Endothelial cell of umbilical vein (primary cell): ENCODE data around the gene ARGLU1. TPM values are rescaled to one million over a fixed set of nuclear protein-coding genes. Genes with fewer than 3 reads are reported as not detected.

ENCODE experiments used
- BruUV-seq: library from RNA; stranded (reverse); fragments of 400-500 nt; replicated peaks from 2 replicates; lab custom pipeline; 2021; lab: Mats Ljungman, UMichigan
- CTCF ChIA-PET: fragments of 300-600, 350-600 bp; sonication (Branson Sonifier 250); formaldehyde crosslinking; loops from one replicate; lab custom pipeline; 2021; ENCODE audit warnings: antibody characterized with exemption, inconsistent platforms; lab: Charles Lee
- POLR2A ChIA-PET: fragments of 300-600, 350-600 bp; sonication (Branson Sonifier 250); formaldehyde crosslinking; loops from one replicate; lab custom pipeline; 2021; ENCODE audit warnings: antibody characterized with exemption, inconsistent platforms; lab: Charles Lee
- DNase-seq: peaks from one replicate; pipeline ENCODE4 v3.0.0-alpha.2; 2011; ENCODE audit warnings: low read depth, low spot score
- FAIRE-seq: peaks from 2 replicates; lab custom pipeline; 2011; peaks lifted over from hg19 to GRCh38; lab: Jason Lieb, UNC
- H2AFZ ChIP-seq: 2 replicates; pipeline ENCODE4 v1.6.0; 2012; ENCODE audit warnings: low read depth, low read length, control low read depth, inconsistent platforms
- H3K27ac ChIP-seq: 2 replicates; pipeline ENCODE4 v1.5.1; 2011; ENCODE audit warnings: low read depth, mild to moderate bottlenecking, control low read depth, low read length, moderate library complexity; ENCODE audit not compliant: insufficient read depth
- H3K27me3 ChIP-seq, 2 experiments: 2 replicates each; pipeline versions ENCODE4 v1.6.0 to v1.6.1; 2011; ENCODE audit warnings: low read length in 2 of 2, mixed read lengths in 1 of 2; ENCODE audit not compliant: control insufficient read depth in 2 of 2, insufficient read depth in 2 of 2
- H3K36me3 ChIP-seq, 2 experiments: 2 replicates in 1 of 2; 3 replicates in 1 of 2; pipeline ENCODE4 v1.5.1; 2011; ENCODE audit warnings: low read length in 2 of 2, mild to moderate bottlenecking in 1 of 2, moderate library complexity in 1 of 2; ENCODE audit not compliant: control insufficient read depth in 2 of 2, insufficient read depth in 2 of 2; ENCODE audit errors: extremely low read depth in 1 of 2
- H3K4me1 ChIP-seq: 3 replicates; pipeline ENCODE4 v1.5.1; 2011; ENCODE audit warnings: mild to moderate bottlenecking, low read length; ENCODE audit not compliant: control insufficient read depth, insufficient read depth; ENCODE audit errors: extremely low read depth
- H3K4me2 ChIP-seq: 2 replicates; pipeline ENCODE4 v1.6.1; 2011; ENCODE audit warnings: low read length, control low read depth, mixed read lengths; ENCODE audit not compliant: insufficient read depth
- H3K4me3 ChIP-seq, 3 experiments: fragments of 200-600 bp in 1 of 3; sonication (generic), shearing (Covaris generic) in 1 of 3; replicated peaks in 1 of 3; 2 replicates each; pipeline ENCODE4 v1.5.1; 2011 to 2016; ENCODE audit warnings: control low read depth in 3 of 3, low read length in 3 of 3, mild to moderate bottlenecking in 2 of 3, inconsistent platforms in 1 of 3, low read depth in 1 of 3, moderate library complexity in 1 of 3; ENCODE audit not compliant: insufficient read depth in 1 of 3
- H3K79me2 ChIP-seq: 2 replicates; pipeline ENCODE4 v1.6.0; 2012; ENCODE audit warnings: low read length, inconsistent platforms; ENCODE audit not compliant: control insufficient read depth, insufficient read depth
- H3K9ac ChIP-seq: replicated peaks from 2 replicates; pipeline ENCODE3; 2011; ENCODE audit warnings: low read length, control low read depth; ENCODE audit not compliant: insufficient read depth; ENCODE audit errors: extremely low read depth
- H3K9me1 ChIP-seq: replicated peaks from 3 replicates; pipeline ENCODE4 v1.6.0; 2011; ENCODE audit warnings: mild to moderate bottlenecking, low read length; ENCODE audit not compliant: control insufficient read depth, insufficient read depth; ENCODE audit errors: extremely low read depth
- H3K9me3 ChIP-seq: replicated peaks from 2 replicates; pipeline ENCODE4 v1.5.1; 2012; ENCODE audit warnings: low read length, inconsistent platforms; ENCODE audit not compliant: control insufficient read depth, insufficient read depth
- H4K20me1 ChIP-seq: replicated peaks from 2 replicates; pipeline ENCODE3; 2011; ENCODE audit warnings: mild to moderate bottlenecking, low read length; ENCODE audit not compliant: control insufficient read depth, insufficient read depth; ENCODE audit errors: extremely low read depth
- CTCF ChIP-seq, 2 donors: IDR thresholded peaks; 1 replicate in 1 of 2; 2 replicates in 1 of 2; pipeline ENCODE4 v1.5.1; 2011; ENCODE audit warnings: low read length in 2 of 2, mild to moderate bottlenecking in 2 of 2, moderate library complexity in 2 of 2, control low read depth in 1 of 2, inconsistent platforms in 1 of 2, low read depth in 1 of 2; ENCODE audit not compliant: insufficient read depth in 1 of 2; ENCODE audit errors: extremely low read depth in 1 of 2
- EZH2 ChIP-seq: IDR thresholded peaks from 2 replicates; pipeline ENCODE4 v1.6.1; 2012; ENCODE audit warnings: borderline replicate concordance, low read depth, mild to moderate bottlenecking, moderate library complexity, low read length, inconsistent platforms; ENCODE audit not compliant: severe bottlenecking
- FOS ChIP-seq: IDR thresholded peaks from 2 replicates; pipeline ENCODE4 v1.6.1; 2011; ENCODE audit warnings: mild to moderate bottlenecking, low read length, moderate library complexity, borderline replicate concordance; ENCODE audit not compliant: insufficient read depth
- GATA2 ChIP-seq: IDR thresholded peaks from 2 replicates; pipeline ENCODE4 v1.7.0; 2011; ENCODE audit warnings: low read depth, mild to moderate bottlenecking, moderate library complexity, mixed read lengths, low read length; ENCODE audit not compliant: insufficient read length, insufficient read depth
- JUN ChIP-seq: IDR thresholded peaks from 2 replicates; pipeline ENCODE4 v1.6.1; 2011; ENCODE audit warnings: borderline replicate concordance, low read depth; ENCODE audit not compliant: insufficient read length, insufficient read depth
- MAX ChIP-seq: IDR thresholded peaks from 2 replicates; pipeline ENCODE4 v1.6.1; 2011; ENCODE audit not compliant: insufficient read depth, insufficient read length
- MYC ChIP-seq: IDR thresholded peaks from one replicate; pipeline ENCODE4 v1.6.1; 2011; ENCODE audit warnings: mild to moderate bottlenecking, low read depth, low read length
- POLR2A ChIP-seq: IDR thresholded peaks from 2 replicates; pipeline ENCODE4 v1.6.1; 2012; ENCODE audit warnings: low read depth, mild to moderate bottlenecking, control low read depth, low read length
- POLR2AphosphoS5 ChIP-seq: IDR thresholded peaks from 2 replicates; pipeline ENCODE4 v1.6.1; 2012; ENCODE audit warnings: low read depth, mild to moderate bottlenecking, control low read depth, low read length, moderate library complexity; ENCODE audit not compliant: insufficient read depth
- dilution Hi-C: fragments of 300-500 bp; cut with MboI; formaldehyde crosslinking; loops from one replicate; pipeline ENCODE4 v1.15.0; 2019; ENCODE audit warnings: low sequenced_read_pairs; ENCODE audit not compliant: extremely low pct_ligation_motif_present
- intact Hi-C: fragments of 100-400 bp; cut with micrococcal nuclease; formaldehyde crosslinking; loops from one replicate; pipeline ENCODE4 v1.10.0; 2022
- polyA plus RNA-seq, 4 experiments: library from polyadenylated mRNA; depleted of rRNA in 3 of 4; stranded (reverse) in 3 of 4; unstranded in 1 of 4; fragments of >200 nt; gene quantifications; 2 replicates each; pipeline versions ENCODE4 v1.2.1 to v1.2.3, GENCODE V29; 2011 to 2012; ENCODE audit warnings: missing spikeins in 1 of 4
- total RNA-seq: library from RNA; stranded (reverse); gene quantifications from 2 replicates; pipeline ENCODE4 v1.2.3, GENCODE V29; 2021

The ARGLU1 gene
- total and polyA plus RNA-seq, 2 donors (not counting 3 experiments of a cell fraction or from before 2014, with no cell fraction given) = 44.4 to 111 TPM

DNA sequence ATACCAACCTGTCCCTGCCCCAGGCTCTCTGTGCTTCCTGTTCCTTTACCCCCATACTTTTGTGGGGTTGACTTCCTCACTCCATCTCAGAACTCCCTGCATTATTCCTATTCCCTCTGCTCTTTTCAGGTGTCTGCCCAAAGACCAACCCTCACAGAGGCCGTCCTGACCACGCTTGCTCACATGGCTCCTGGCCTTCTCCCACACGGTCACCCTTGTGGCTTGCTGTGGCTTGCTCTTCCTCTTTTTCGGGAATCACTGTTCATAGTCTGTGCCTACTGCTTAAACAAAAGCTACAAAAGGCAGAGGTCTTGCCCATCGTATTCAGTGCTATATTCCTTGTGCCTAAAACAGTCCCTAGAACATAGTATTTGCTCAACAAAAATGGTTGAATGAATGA, 25.2 kb upstream of the ARGLU1 start:
- no peak overlapping the region for H3K9ac ChIP-seq
- H4K20me1 ChIP-seq = no peaks in the 10 kb centered on the region
- intact Hi-C loops = no loop called here
- H2AFZ ChIP-seq = no peak overlapping the region
- no peaks in the 10 kb centered on the region for H3K36me3 ChIP-seq
- H3K9me3 ChIP-seq = no peaks in the 10 kb centered on the region
- dilution Hi-C loops = no loop called here
- no peak overlapping the region for H3K4me2 ChIP-seq
- no peaks in the 10 kb centered on the region for H3K9me1 ChIP-seq
- ChIA-PET POLR2A (no interaction called here), CTCF (no interaction called here)
- no peaks in the 10 kb centered on the region for H3K4me1 ChIP-seq
- H3K27ac ChIP-seq = no peak overlapping the region
- no peak for DNase-seq
- TF ChIP-seq MYC (no peak), FOS (no peak), POLR2A (no peak), EZH2 (no peak), JUN (no peak), GATA2 (no peak), POLR2AphosphoS5 (no peak), CTCF (IDR thresholded peaks at IDR 0.05; ENCODE audit: extremely low read depth in 1 of 2, insufficient read depth in 1 of 2, low read depth in 1 of 2, low read length in 2 of 2) (no peak), MAX (no peak)
- BruUV-seq = no TSS peak
- H3K4me3 ChIP-seq = no peak overlapping the region
- no peaks in the 10 kb centered on the region for H3K27me3 ChIP-seq
- H3K79me2 ChIP-seq = no peaks in the 10 kb centered on the region
- no peak for FAIRE-seq
